Retina (tissue), 1 donor: ENCODE measurements around the gene SGIP1.

Experiments
- DNase-seq: peaks from one replicate; pipeline ENCODE4 v3.0.0-alpha.2; 2016

Gene SGIP1

DNA sequence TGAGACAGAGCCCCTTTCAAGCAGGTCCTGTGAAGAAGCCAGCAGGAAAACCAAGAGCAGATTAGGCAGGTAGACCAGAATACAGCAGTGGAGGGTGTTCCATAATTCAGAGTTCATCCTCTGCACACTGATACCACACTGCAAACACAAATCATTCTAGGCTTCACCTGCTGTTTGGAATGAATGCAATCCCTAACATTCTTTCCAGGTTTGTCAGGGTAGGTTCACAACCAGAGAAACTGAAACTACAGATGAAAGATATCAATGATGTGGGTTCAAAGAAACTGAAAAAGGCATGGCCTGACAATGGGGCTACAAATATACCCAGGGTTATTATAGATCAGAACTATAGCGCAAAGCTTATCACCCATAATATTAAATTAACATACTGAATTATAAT is 8.9 kb upstream of the SGIP1 start:
- DNase-seq, result no peak

DNA sequence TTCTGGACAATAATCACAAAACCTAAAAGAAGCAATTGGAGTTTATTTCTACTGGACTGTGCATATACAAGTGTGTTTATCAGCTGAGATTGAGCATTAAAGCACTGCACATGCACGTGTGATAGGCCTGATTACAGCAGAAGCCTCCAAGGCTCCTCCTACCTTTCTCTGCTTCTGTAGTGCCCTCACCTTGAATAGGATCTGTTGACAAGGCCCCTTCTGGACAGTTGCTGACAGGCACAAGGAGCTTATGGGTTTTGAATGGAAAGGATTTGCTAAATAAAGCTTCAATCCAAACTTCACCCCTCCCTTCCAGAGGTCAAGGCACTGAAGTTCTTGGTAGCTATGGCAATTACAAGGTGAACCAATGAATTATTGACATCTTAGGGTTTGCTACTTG is 7.9 kb upstream of the SGIP1 start:
- DNase-seq, result no peak

DNA sequence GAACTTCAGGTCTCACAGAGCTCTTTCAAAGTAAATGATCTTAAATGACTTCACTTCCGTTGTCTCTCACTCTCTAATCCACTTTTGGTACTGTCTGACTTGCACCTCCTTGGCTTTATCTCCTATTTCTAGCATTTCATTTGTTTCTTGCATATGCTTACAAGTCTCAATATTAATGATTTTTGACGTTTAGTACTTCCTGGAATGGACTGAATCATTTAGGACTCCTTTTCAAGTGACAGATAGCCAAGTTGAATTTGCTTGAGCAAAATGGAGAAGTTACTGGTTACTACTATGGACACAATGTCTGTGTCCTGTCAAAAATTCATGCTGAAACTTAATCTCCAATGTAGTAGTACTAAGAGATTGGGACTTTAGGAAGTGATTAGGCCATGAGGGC is 7.0 kb upstream of the SGIP1 start:
- no peak for DNase-seq

DNA sequence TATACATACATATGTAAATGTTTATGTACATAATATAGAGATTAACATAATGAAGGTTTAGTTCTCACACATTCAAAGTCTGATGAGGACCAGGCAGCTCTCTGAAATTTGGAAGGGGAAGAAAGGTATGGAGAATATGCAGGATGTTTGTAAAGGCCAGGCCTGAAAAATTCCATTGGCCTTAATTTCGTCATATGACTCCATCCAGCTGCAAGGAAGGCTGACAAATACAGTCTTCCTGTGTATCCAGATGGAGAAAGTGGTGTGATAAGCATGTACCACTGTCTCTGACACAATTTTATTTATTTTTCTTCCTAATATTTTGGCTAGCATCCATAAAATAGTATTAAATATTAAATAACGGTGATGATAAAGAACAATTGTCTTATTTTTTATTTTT is 6.3 kb upstream of the SGIP1 start:
- DNase-seq, result no peak

DNA sequence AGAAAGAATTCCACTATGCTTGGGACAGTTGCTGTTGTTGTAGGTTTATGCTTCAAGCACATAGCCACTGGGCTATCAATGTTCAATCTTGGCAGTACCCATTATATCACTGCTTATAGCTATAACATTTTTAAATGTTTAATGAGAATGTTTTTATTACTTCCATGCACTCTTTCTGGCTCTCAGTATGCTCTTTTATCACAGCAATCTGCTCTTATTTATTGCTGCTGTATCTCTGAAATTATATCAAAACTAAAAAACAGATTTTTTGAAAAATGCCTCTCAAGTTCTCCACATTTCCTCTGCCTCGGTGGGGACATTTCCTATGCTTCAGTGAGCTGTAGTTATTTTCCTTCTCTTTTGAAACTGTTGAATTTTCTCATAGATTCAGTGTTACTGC is 5.4 kb upstream of the SGIP1 start:
- no peak for DNase-seq

DNA sequence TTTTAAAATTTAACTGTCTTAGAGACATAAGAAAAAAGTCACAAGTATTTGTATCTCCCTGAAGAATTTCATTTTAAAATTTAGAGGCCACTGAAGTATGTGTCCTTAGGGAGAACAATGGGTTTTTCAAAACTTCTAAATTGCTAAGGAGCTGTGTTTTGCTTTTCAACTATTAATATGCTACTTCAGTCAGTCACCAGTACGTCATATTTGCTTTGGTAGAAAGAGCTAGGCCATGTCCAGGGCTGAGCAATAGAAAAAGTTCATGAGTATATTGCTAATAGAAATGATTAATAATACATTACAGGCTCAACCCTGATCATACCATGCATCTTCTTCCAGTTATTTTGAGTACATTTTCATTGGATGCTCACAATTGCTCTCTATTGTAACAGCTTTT is 1.7 kb upstream of the SGIP1 start:
- no peak for DNase-seq

DNA sequence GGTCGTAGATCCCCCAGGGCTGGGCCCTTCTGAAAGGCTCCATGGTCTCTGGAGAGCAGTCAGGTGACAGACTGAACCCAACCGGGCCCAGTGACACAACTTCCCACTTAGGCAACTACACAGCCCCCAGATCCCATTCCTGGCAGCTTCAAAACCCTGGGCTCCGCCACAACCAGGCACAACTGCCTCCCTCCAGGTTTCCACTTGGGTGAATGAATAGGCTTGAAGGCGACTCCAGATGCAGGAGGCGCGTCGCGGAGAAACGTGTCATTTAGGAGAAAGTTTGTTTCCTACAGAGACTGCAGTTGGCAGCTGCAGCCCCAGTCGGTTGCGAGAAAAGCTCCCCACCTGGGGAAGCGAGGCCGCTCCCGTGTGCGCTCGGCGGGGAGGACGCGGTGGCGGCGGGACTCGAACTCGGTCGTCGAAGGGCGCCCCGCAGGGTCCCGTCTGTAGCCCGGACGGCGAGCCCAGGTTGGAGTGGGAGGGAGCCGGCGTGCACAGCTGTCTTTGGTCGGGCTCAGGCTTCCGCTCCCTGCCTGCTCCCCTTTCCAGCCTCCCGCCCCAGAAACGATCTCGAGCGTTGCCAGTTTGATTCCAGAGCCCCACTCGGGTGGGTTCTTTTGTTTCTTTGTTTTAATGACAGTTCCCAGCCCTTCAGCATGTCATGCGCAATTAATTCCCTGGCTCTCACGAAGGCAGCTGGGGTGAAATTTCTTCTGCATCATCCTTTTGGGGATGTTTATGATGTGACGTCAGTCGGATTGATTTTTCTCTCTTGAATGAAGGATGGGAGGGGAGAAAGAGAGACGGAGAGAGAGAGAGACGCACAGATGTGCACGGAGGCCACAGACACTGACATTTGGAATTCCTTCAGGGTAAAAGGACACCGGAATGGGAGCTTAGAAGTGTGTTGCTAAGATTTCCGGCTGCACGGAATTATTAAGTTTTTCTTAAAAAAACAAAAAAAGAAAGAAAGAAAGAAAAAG is 862 bp upstream of the SGIP1 start:
- DNase-seq, result peak; percentile 94

DNA sequence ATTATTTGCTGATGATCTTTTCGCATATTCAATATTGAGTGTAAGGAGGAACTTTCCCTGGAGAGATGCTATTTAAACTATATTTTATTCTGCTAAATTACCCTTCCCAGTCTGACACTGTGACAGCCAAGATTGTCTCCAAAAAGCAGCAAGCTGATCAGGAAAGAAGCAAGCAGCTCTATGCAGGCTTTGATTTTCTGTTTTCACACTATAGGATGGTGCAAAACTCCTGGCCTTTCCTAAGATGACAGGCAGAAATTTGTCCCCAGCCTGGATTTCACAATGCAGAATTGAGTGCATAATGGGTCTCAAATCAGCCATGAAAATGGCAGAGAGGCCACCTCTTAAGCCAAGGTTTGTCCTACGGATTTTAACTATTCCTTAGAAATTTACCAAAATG is 1.1 kb downstream of the SGIP1 start:
- no peak for DNase-seq

DNA sequence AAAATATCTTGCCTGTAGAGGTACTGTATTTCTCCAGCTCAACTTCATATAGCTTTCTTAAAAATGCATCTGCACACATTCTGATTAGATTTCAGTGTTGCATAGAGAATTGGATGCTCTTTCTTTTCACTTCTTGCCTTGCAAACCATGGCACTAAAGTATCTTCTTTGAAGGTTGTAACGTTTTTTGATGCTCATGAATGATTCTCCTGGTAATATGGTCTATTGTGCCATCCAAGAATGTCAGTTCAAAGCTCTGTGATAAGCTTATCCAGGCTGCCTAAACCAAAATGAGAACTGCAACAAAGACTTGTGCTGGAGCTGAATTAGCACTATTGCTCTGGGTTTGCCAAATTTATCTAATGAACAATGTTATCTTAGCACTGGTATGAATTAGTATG is 1.9 kb downstream of the SGIP1 start:
- DNase-seq, result no peak

DNA sequence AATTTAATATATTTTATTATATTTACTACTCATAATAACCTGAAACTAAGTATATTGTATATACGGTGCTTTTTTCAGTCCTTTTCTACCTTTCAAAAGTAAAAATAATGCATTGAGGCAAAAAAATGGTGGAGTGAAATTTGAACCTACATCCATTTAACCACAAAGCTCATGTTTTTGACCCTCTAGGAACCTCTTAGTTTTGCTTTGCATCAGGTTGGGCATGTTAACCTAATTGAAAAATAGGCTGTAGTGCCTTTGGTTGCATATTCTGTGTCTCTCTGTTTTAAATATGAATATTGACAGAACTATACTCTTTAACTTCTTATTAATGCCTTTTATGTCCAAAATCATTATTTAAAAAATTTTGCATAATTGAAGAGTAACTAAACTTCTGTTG is 3.8 kb downstream of the SGIP1 start:
- no peak for DNase-seq

DNA sequence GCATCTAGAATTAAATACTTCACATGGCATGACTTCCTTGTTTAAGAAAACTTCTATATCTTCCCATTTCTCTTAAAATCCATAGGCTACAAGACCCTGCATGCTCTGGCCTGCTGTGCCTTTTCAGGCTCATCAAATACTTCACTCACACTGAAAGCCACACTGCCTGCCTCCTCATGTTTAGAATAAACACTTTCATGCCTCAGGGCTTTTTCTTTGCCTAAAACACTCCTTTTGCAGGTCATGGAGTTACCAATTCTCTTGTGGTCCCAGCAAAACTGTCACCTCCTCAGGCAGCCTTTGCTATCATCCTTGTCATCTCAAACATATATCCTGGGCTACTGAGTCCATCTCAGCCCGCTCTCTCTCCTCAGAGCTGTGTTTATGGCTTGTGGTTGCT is 5.5 kb downstream of the SGIP1 start:
- DNase-seq, result no peak

DNA sequence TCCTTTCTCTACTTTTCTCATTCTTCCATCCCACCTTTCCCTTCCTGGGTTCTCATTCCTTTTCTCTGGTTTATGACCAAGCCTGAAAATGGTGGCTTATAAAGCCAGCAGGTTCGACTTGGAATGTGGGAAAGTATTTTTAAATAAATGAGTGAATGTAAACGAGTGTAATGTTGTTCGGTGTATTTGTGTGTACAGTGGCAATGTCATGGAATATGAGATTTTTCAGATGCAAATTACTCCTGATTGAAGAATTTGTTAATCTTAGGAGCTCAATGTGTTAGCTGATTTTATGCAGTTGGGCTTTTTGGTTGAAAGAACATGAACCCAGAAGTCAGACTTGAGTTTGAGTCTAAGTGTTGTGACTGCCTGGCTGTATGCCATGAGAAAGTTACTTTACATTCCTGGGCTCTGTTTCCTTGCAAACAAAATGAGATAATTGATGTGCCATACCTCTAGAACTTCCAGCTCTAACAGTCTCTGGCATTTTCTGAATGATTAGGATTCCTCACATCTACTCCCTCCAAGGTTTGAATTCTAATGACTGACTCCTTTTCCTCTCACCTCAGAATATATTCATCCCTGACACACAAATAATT is 6.6 kb downstream of the SGIP1 start:
- no peak for DNase-seq

DNA sequence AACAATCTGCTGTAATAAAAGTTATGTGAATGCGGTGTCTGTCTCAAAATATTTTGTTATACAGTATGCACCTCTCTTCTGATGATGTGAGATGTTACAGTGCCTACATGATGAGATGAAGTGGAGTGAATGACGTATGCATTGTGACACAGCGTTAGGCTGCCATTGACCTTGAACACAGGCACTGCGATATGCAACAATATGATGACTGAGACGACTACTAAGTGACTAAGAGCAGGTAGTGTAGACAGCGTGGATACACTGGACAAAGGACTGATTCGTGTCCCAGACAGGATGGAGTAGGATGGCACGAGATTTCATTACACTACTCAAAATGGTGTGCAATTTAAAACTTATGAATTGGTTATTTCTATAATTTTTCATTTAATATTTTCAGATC is 8.4 kb downstream of the SGIP1 start:
- no peak for DNase-seq

DNA sequence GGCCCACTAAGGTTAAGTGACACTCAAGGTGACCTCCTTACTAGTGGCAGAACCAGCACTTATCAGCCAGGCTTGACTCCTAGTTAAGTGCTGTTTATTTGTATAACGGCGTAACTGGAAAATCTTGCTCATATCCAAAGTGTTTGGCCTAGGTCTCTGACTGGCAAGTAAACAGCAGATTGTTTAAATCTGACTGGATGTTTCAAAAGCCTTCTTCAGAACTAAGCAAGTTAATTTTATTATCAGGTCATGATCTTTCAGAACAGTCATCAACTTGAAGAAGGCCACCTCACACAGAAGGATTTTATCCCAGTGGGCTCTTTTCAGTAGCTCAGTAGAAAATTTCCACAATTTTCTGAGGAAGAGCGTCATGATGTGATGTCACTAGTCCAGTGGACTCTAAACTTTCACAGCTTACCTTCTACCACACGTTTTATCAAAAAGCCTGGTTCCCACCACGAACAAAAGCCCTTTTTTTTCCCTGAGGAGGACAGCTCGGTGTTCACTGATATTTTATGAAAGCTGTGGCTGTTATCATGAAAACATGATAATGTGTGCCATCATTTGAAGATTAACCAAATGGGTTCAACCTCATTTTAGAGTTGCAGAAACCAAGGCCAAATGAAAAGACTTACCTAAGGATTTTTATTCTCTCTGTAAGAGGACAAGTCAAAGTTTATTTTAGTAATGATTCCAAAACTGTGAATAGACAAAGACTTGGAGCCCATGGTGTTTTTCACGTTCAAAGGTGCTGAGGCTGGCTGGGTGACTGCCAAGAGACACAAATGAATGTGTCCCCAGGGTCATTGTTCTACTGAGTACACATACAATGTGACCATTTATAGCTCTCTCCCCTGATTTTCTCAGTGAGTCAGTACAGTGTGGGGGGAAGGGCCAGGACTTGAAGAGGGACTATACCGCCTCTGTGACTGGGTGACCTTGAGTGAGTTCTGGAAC is 9.1 kb downstream of the SGIP1 start:
- DNase-seq, result no peak

DNA sequence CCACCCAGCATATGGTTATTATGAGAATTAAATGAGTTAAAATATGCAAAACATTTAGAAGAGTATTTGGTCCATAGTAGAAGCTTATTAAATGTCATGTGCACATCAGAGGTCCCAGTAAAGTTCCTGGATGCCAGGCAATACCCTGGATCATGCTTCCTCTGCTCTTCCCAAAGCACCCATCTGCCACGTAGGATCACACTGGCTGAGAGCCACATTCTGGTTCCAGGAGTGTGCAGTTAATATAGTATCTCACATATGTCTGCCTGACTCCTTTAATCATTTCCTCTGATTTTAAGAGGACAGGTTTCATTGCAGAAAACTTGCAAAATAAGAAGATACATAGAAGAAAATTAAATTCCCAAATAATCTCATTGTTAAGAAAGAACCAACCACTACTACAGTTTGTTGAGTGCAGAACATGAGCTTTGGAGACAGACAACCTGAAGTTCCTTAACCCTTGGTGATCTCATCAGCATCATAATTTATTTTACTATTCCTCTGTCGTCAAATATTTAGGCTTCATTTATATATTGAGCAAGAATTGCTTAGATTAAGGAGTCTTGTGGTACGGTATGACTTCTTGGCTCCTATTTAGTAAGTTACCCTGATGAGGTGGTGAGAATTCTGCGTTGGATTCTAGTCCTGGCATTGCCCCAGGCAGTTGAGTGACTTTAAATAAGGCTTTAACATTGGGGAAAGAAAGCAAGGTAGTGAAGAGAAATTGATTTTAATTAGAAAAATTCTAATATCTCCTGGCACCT is 12.3 kb downstream of the SGIP1 start:
- no peak for DNase-seq

DNA sequence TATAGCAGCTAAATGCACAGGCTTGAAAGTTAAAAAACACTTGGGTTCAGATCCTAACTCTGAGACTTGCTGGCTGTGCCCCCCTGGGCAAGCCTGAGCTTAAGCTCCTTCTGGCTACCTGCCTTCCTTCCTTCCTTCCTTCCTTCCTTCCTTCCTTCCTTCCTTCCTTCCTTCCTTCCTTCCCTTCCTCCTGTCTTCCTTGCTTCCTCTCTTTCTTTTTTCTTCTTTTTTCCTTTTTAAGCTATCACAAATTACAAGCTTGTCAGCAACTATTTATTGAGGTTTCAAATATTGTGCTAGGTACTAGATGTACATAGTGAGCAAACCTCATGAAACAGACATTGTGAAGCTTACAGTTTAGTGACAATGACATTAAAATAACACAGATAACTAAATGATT is 15.1 kb downstream of the SGIP1 start:
- DNase-seq, result no peak

DNA sequence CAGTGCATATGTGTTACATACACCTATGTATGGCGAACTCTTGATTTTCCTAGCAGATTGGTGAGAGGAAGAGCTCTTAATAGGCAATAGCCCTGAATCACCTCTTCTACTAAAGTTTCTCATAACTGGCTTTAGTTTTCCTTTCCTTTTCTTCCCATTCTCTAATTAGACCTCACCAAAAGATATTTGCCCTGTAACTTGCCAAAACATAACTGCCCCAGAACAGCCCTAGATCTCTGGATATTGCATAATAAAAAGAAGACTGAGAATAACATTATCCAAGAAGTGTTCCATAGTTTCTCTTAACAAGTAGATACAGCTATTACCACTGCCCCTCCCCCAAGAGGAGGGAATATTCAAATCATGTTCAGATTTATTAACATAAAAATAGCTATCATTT is 16.3 kb downstream of the SGIP1 start:
- no peak for DNase-seq

DNA sequence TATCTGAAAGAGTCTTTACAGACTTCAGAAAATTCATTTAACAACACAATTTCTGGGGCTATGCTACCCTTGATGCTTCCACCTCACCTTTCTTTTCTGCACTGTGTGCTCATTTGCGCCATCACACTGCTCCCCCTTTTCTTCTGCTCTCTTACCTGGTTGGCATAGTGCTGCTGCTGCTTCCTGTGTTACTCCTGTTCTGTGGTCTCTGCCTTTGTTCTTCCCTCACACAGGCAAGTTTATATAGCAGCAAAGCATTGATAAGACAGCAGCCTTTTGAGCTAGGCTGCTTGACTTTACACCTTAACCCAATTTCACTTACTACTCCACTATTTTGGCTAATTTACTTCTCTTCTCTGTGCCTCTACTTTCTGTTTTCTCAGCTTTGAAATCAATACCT is 18.3 kb downstream of the SGIP1 start:
- no peak for DNase-seq

DNA sequence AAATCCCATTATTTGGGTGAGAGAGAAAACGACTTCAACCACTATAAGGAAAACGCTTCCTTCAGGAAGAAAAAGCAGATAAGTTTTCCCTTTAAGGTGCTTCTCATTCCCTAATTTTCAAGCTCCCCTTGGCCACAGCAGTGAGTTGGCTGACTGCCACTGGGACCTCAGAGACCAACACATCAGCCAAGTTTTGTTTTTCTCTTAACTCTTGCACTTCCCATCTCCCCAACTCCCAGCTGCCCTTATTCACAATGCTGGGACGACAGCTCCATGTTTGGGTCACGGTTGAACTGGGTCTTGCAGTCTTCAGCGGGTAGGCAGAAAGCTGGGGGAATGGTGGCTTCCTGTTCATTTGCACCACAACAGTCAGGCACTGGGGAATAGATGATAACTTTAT is 18.9 kb downstream of the SGIP1 start:
- DNase-seq, result no peak

DNA sequence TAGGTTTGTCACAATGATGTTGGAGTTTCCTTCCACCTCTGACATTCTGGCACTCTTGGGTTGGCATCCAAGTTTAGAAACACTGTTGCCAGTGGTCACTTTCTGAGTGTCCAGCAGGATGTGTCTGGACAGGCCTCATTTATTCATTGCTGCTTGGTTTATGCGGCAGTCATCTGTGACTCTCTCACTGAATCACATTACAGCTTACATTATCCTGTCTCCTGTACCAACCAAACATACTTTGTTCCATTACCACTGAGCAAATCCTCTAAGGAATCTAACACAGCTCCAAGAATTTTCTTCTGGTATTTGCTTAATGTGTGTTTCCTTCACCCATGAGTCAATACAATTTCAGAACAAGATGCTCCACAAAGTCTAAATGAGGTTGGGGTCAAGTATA is 19.9 kb downstream of the SGIP1 start:
- DNase-seq, result no peak

DNA sequence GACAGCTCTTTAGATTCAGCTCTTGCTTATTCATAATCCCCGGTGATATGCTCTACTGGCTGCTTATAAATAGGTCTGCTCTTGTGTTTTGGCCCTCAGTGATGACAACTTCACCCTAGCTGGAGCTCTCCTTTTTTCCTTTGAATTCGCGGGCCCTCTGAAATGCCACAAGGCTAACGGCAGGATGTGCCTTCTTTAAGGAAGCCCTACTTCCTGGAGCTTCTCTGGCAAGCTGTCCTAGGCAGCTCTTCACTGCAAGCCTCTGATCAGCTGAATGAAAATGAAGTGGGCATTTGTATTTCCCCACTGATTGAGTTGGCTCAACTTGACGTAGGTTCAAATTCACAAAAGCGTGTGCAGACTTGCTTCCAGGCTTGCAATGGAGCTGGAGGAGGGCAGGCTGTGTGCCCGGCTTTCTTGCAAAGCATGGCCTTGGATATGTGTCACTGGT is 22.2 kb downstream of the SGIP1 start:
- no peak for DNase-seq

DNA sequence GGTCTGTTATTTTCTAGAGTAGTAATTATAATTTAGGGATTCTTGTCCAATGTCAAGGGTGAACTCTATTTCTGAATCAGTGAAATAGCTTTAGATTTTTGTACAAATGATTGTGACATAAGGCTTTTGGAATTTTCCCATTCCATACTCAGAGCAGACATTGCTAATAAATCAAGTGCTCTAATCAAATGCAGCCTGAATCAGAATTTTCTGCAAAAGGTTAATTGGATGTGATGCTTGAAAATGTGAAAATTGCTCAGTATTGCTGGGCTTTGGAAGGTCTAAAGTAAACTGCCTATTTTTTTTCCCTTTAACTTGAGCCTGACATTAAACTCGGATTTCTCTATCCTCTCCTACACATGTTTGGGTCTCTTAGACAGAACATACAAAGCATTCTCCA is 23.2 kb downstream of the SGIP1 start:
- no peak for DNase-seq

DNA sequence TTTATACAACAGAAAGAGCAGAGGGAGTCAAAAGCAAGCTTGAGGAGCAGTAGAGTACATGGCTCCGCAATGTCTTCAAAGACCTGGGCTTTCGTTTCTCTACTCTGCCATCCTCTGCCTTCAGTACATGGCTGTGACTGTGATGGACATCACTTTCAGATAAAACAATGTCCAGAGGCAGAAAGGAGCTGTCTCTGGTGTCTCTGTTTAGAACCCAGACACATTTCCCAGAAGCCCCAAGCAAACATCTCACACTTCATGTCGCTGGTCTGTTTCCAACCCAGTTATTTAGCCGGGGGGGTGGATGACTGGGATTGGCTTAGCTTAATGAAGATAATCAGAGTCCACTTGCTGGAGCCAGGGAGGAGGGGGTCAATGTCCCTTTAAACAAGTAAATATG is 25.6 kb downstream of the SGIP1 start:
- no peak for DNase-seq
